Neural cell (in vitro differentiated cells): Measurements from ENCODE around the gene MT1HL1. TPM values are rescaled to one million over a fixed set of nuclear protein-coding genes. Genes with fewer than 3 reads are reported as not detected.
A peak's percentile ranks its signal among the peaks of the same experiment; 100 is the strongest.

ENCODE experiments used
- H2AFZ ChIP-seq: fragments of 200-600, 300-800 bp; sonication (generic), shearing (Covaris generic); 2 replicates; pipeline ENCODE4 v1.6.0; 2014; ENCODE audit warnings: low read depth, mild to moderate bottlenecking, antibody characterized with exemption, low read length, moderate library complexity
- H3F3A ChIP-seq: fragments of 200-600 bp; shearing (Covaris generic); 2 replicates; pipeline ENCODE4 v1.6.1; 2016; ENCODE audit warnings: mild to moderate bottlenecking, moderate library complexity, mixed read lengths, antibody characterized with exemption, low read length; ENCODE audit not compliant: insufficient read depth, poor library complexity, severe bottlenecking
- H3K27ac ChIP-seq: fragments of 200-600, 300-800 bp; sonication (generic), shearing (Covaris generic); 2 replicates; pipeline ENCODE4 v1.5.1; 2014; ENCODE audit warnings: mild to moderate bottlenecking, low read length, moderate library complexity
- H3K27me3 ChIP-seq: fragments of 300-800, 200-600 bp; sonication (generic), shearing (Covaris generic); 2 replicates; pipeline ENCODE4 v1.6.0; 2014; ENCODE audit warnings: mild to moderate bottlenecking, low read depth, low read length, moderate library complexity; ENCODE audit not compliant: insufficient read depth
- H3K36me3 ChIP-seq: fragments of 300-800, 200-600 bp; sonication (generic), shearing (Covaris generic); 2 replicates; pipeline ENCODE4 v1.5.1; 2014; ENCODE audit warnings: mild to moderate bottlenecking, antibody characterized with exemption, low read length, moderate library complexity; ENCODE audit not compliant: insufficient read depth
- H3K4me2 ChIP-seq: fragments of 300-800, 200-600 bp; sonication (generic), shearing (Covaris generic); 2 replicates; pipeline ENCODE4 v1.6.0; 2014; ENCODE audit warnings: mild to moderate bottlenecking, low read length
- H3K4me3 ChIP-seq: fragments of 300-800, 200-600 bp; sonication (generic), shearing (Covaris generic); 2 replicates; pipeline ENCODE4 v1.5.1; 2014; ENCODE audit warnings: mild to moderate bottlenecking, low read length, moderate library complexity
- H3K79me2 ChIP-seq: fragments of 200-600 bp; shearing (Covaris generic); replicated peaks from 2 replicates; pipeline ENCODE4 v1.6.0; 2014; ENCODE audit warnings: mild to moderate bottlenecking, low read length, moderate library complexity; ENCODE audit not compliant: insufficient read depth
- H3K9ac ChIP-seq: fragments of 300-800, 200-600 bp; sonication (generic), shearing (Covaris generic); 2 replicates; pipeline ENCODE4 v1.6.1; 2016; ENCODE audit warnings: mild to moderate bottlenecking, low read length, mixed read lengths
- H3K9me2 ChIP-seq: fragments of 200-600 bp; shearing (Covaris generic); 2 replicates; pipeline ENCODE4 v1.6.1; 2016; ENCODE audit warnings: mild to moderate bottlenecking, low read length, mixed read lengths; ENCODE audit not compliant: insufficient read depth
- H3K9me3 ChIP-seq: fragments of 200-600, 300-800 bp; sonication (generic), shearing (Covaris generic); 2 replicates; pipeline ENCODE4 v1.6.1; 2016; ENCODE audit warnings: mild to moderate bottlenecking, mixed run types, low read length, moderate library complexity, mixed read lengths
- H4K20me1 ChIP-seq: fragments of 200-600 bp; shearing (Covaris generic); 2 replicates; pipeline ENCODE4 v1.6.1; 2016; ENCODE audit warnings: mild to moderate bottlenecking, mixed run types; ENCODE audit not compliant: insufficient read depth
- EP300 ChIP-seq: fragments of 450-650 bp; conservative IDR thresholded peaks from 2 replicates; pipeline ENCODE4 v1.6.1; 2014; ENCODE audit warnings: antibody characterized with exemption, mild to moderate bottlenecking, moderate library complexity; ENCODE audit not compliant: poor library complexity, severe bottlenecking
- EZH2 ChIP-seq: fragments of 200-600, 300-800 bp; shearing (Covaris generic), sonication (generic); IDR thresholded peaks from 2 replicates; pipeline ENCODE4 v1.6.1; 2014; ENCODE audit warnings: antibody characterized with exemption, low read length, borderline replicate concordance, mild to moderate bottlenecking; ENCODE audit not compliant: insufficient read depth, poor library complexity, severe bottlenecking
- MXI1 ChIP-seq: fragments of 450-650 bp; conservative IDR thresholded peaks from 2 replicates; pipeline ENCODE4 v1.6.1; 2014; ENCODE audit warnings: antibody characterized with exemption, mild to moderate bottlenecking; ENCODE audit not compliant: poor library complexity, severe bottlenecking
- POLR2AphosphoS5 ChIP-seq: IDR thresholded peaks from 2 replicates; pipeline ENCODE4 v1.6.1; 2012
- RAD21 ChIP-seq: fragments of 450-650 bp; conservative IDR thresholded peaks from 2 replicates; pipeline ENCODE4 v1.6.1; 2014; ENCODE audit warnings: antibody characterized with exemption, mild to moderate bottlenecking, moderate library complexity
- REST ChIP-seq: IDR thresholded peaks from 2 replicates; pipeline ENCODE4 v1.6.1; 2012; ENCODE audit warnings: borderline replicate concordance
- SMC3 ChIP-seq: fragments of 450-650 bp; conservative IDR thresholded peaks from 2 replicates; pipeline ENCODE4 v1.6.1; 2014; ENCODE audit warnings: antibody characterized with exemption, mild to moderate bottlenecking, moderate library complexity; ENCODE audit not compliant: poor library complexity
- TAF1 ChIP-seq: IDR thresholded peaks from 2 replicates; pipeline ENCODE4 v1.6.1; 2012; ENCODE audit warnings: low read depth
- polyA plus RNA-seq: library from polyadenylated mRNA; depleted of rRNA; stranded (reverse); fragments of >200 nt; gene quantifications from 2 replicates; pipeline ENCODE4 v1.2.3, GENCODE V29; 2014
- TF ChIP-seq, protein P1 (sequence below): fragments of 450-650 bp; IDR thresholded peaks from 2 replicates; pipeline ENCODE4 v1.5.1; 2014; ENCODE audit warnings: antibody characterized with exemption, mild to moderate bottlenecking, moderate library complexity; ENCODE audit not compliant: poor library complexity, severe bottlenecking

MT1HL1 gene
- polyA plus RNA-seq, 1 donor from 2014 or later, result not detected

DNA sequence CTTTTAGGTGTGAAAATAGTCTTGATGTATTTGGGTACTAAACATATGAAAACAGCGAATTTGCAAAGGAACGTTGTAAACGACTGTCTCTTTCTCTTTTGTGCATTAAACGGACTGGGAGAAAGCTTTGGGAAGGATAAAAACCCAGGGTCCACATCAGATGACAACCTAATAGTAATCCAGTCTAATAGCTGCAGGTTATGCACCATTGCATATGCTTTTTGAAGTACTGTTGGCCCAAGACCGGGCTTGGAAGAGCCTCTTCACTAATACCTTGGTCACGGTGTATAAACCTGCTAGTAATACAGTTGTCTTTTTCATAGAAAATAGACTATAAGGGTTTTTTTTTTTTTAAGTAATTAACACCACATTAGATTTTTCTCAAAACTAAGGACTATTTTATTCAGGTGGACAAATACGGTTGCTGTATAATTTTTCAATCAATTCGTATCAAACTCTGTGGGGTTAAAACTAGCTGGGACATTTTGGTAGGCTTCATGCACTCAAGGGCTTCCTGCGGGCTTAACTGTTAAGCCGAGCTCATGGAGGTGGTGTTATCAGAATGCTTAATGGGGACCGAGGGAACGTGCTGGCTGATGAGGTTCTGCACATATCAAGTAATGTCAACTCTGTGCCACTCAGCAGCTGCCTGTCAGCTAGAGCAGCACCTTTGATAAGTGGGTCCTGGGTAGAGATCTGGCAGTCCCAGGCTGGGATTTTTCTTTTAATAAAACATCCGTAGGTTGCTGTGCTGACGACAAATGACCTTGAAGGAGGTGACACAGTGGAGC is 39.8 kb upstream of the MT1HL1 start:
- peaks cover 50% of the 10 kb centered on the region for H3K27me3 ChIP-seq

DNA sequence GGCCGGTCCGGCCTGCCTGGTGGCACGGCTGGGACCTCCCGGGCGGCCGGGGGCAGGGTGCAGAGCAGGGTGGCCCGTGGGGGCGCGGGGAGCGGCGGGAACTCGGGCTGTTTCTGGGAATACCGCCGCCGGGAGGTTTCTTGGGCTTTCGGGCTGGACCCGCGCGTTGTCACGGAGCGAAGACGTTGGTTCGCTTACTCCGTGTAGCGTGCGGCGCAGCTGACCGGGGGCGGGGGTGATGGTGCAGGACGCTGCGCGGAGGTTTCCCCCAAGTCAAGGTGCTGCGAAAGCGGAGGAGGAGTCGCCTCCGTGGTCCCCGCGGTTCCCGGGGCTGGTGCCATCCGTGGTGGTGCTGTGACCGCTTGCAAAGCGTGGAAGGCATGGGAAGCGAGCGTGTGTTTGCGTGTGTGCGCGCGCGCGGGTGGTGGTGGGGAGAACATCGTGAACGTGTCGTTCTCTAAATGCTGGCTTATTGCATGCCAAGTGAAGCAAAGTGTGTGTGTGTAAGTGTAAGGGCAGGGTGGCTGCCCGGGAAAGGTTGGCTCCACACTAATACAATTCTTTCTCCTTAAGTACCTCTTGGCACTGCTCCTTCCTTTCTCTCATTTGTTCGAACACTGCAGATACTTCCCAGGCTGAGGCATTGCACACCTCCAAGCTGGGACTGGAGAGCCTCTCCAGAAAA is 38.8 kb upstream of the MT1HL1 start:
- Histone ChIP-seq H3K27ac (peak overlapping the region; percentile 42), H3F3A (no peaks in the 10 kb centered on the region), H3K36me3 (no peaks in the 10 kb centered on the region), H3K27me3 (peaks cover 50% of the 10 kb centered on the region), H3K4me2 (peak overlapping the region; percentile 99), H3K4me3 (peak overlapping the region; percentile 94), H3K79me2 (no peaks in the 10 kb centered on the region), H3K9me3 (no peaks in the 10 kb centered on the region), H4K20me1 (no peaks in the 10 kb centered on the region), H2AFZ (peak overlapping the region; percentile 42), H3K9me2 (no peaks in the 10 kb centered on the region), H3K9ac (peak overlapping the region; percentile 65)
- peak; percentile 64 for TF ChIP-seq MXI1
- TF ChIP-seq POLR2AphosphoS5, result no peak
- TF ChIP-seq REST, result no peak
- TF ChIP-seq EP300, result no peak
- peak; percentile 30 for TF ChIP-seq RAD21
- no peak for TF ChIP-seq EZH2
- TF ChIP-seq SMC3, result peak; percentile 18

More for the DNA sequence above, 39.8 kb upstream of the MT1HL1 start:
- Histone ChIP-seq H4K20me1 (no peaks in the 10 kb centered on the region), H3K9ac (peak overlapping the region; percentile 65), H3K9me3 (no peaks in the 10 kb centered on the region), H3K79me2 (no peaks in the 10 kb centered on the region), H3K4me2 (peak overlapping the region; percentile 99), H3K36me3 (no peaks in the 10 kb centered on the region), H3K4me3 (peak overlapping the region; percentile 94), H3K9me2 (no peaks in the 10 kb centered on the region), H2AFZ (no peak overlapping the region), H3K27ac (no peak overlapping the region), H3F3A (no peaks in the 10 kb centered on the region)
- TF ChIP-seq POLR2AphosphoS5 (no peak), SMC3 (no peak), REST (no peak), TAF1 (no peak), EP300 (no peak), EZH2 (no peak), MXI1 (no peak), RAD21 (no peak)
- TF ChIP-seq, protein P1, sequence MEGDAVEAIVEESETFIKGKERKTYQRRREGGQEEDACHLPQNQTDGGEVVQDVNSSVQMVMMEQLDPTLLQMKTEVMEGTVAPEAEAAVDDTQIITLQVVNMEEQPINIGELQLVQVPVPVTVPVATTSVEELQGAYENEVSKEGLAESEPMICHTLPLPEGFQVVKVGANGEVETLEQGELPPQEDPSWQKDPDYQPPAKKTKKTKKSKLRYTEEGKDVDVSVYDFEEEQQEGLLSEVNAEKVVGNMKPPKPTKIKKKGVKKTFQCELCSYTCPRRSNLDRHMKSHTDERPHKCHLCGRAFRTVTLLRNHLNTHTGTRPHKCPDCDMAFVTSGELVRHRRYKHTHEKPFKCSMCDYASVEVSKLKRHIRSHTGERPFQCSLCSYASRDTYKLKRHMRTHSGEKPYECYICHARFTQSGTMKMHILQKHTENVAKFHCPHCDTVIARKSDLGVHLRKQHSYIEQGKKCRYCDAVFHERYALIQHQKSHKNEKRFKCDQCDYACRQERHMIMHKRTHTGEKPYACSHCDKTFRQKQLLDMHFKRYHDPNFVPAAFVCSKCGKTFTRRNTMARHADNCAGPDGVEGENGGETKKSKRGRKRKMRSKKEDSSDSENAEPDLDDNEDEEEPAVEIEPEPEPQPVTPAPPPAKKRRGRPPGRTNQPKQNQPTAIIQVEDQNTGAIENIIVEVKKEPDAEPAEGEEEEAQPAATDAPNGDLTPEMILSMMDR, result no peak
